ENCODE measurements around the gene EVI2A.
"Not testable (repeated sequence)": the region's sequence is repeated elsewhere in the genome, so short reads cannot be mapped to it uniquely, and the experiment has no call there.

Gene EVI2A

GRCh38 chr17:31311526-31311925, 9.9 kb downstream of the EVI2A start:
- no peak for DNase-seq

GRCh38 chr17:31310886-31311285, 10.5 kb downstream of the EVI2A start:
- DNase-seq = no peak

- DNase-seq = no peak
Observed at GRCh38 chr17:31310260-31310659, 11.2 kb downstream of the EVI2A start.

- no peak for DNase-seq
Observed at GRCh38 chr17:31309556-31309955, 11.9 kb downstream of the EVI2A start.

- no peak for DNase-seq
Observed at GRCh38 chr17:31308372-31309334, 12.8 kb downstream of the EVI2A start.

- DNase-seq = no peak
Observed at GRCh38 chr17:31307640-31308039, 13.8 kb downstream of the EVI2A start.

GRCh38 chr17:31299624-31300023, 21.8 kb downstream of the EVI2A start:
- DNase-seq = no peak

- no peak for DNase-seq
Observed at GRCh38 chr17:31297090-31297489, 24.3 kb downstream of the EVI2A start, which contains the start of gene OMG. Gene OMG (minus strand): TSS chr17:31297239. CDS start chr17:31296331, 908 bp downstream.

GRCh38 chr17:31296142-31296541, 25.3 kb downstream of the EVI2A start:
- DNase-seq = no peak

- DNase-seq = no peak
Observed at GRCh38 chr17:31295489-31295871, 25.9 kb downstream of the EVI2A start.

- no peak for DNase-seq
Observed at GRCh38 chr17:31294820-31295488, 26.5 kb downstream of the EVI2A start.

- no peak for DNase-seq
Observed at GRCh38 chr17:31294231-31294630, 27.2 kb downstream of the EVI2A start.

- no peak for DNase-seq
Observed at GRCh38 chr17:31293581-31293980, 27.8 kb downstream of the EVI2A start.

- no peak for DNase-seq
Observed at GRCh38 chr17:31291820-31292219, 29.6 kb downstream of the EVI2A start.

GRCh38 chr17:31289790-31290189, 31.6 kb downstream of the EVI2A start:
- DNase-seq = no peak

GRCh38 chr17:31287932-31288331, 33.5 kb downstream of the EVI2A start:
- not testable (repeated sequence) for DNase-seq

- DNase-seq = no peak
Observed at GRCh38 chr17:31286587-31286986, 34.8 kb downstream of the EVI2A start.

GRCh38 chr17:31283841-31284240, 37.6 kb downstream of the EVI2A start:
- no peak for DNase-seq

GRCh38 chr17:31281061-31281460, 40.4 kb downstream of the EVI2A start:
- no peak for DNase-seq

- DNase-seq = no peak
Observed at GRCh38 chr17:31279401-31279800, 42.0 kb downstream of the EVI2A start.

GRCh38 chr17:31275116-31275515, 46.3 kb downstream of the EVI2A start:
- DNase-seq = no peak

- no peak for DNase-seq
Observed at GRCh38 chr17:31274252-31274651, 47.2 kb downstream of the EVI2A start.

- no peak for DNase-seq
Observed at GRCh38 chr17:31273516-31273915, 47.9 kb downstream of the EVI2A start.

GRCh38 chr17:31272803-31273202, 48.6 kb downstream of the EVI2A start:
- no peak for DNase-seq

Measured in stimulated activated CD4-positive, alpha-beta T cell treated with anti-CD3 and anti-CD28 coated beads, Interleukin-12 subunit alpha, Interleukin-12 subunit beta, amount 100 ng/mL, for 4 hours (primary cell).